ENCODE results near the gene TDG.
"Not testable (repeated sequence)": the region's sequence is repeated elsewhere in the genome, so short reads cannot be mapped to it uniquely, and the experiment has no call there.

The TDG gene

DNA sequence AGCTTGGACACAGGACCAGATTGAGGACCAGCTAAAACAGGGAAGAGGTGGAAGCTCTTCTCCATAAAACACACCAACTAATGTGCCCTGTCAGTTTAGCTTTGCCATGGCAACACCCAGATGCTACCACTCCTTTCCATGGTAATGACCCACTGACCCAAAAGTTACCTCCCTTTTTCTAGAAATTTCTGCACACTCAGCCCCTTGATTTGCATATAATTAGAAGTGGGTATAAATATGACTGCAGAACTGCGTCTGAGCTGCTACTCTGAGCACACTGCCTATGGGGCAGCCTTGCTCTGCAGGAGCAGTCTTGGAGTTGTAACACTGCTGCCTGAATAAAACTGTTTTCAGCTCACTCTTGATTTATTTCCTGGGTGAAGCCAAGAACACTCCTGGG is 3.2 kb upstream of the TDG start:
- no peak for DNase-seq

DNA sequence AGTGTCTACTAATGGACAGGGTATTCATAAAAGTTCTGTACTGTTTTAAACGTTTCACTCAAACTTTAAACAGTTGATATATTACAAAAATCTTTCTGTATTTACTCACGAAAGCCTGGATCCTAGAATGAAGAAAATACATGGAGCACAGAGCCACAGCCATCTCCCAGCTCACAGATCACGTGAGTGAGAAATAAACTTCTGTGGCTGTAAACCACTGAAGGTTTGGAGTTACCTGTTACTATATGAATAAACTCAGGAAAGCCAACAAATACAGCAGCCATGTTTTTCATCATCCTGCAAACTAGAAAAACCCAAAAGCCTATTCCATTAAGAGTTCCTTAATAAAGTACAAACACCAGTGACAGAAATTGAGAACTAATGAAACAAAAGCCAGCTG is 867 bp upstream of the TDG start:
- DNase-seq: no peak

DNA sequence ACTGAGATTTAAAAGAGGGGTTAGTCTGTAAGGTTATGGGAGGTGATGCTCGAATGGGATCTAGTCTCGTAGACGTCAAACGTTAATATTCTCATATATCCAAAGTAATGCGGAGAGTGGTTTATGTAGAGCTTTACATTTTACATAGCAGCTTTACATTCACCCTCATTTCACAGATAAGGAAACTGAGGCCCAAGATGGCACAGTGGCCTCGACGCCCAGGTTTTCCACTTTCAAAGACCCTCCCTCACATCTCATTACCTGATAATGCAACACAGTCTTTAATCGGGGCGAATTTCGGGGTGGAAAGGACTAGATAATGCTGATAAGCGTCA is 450 bp upstream of the TDG start:
- DNase-seq: no peak

DNA sequence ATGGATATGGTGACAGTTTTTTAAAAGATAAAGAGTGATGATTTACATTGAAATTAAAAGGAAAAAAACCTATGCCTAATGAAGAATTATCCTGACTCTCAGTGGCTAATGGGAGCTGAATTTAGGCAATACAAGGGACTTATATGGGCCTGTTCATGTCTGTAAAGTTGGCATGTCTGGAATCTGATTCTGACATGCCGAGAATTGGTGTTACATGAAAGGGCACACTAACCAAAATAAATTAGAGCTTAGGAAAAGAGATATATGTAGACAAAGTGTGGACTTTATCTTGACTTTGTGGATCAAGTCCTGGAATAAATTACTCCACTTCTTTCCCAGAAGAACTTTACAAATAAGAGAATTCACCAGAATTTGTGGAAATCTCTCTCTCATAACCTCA is 1.1 kb downstream of the TDG start:
- DNase-seq: peak; percentile 23

DNA sequence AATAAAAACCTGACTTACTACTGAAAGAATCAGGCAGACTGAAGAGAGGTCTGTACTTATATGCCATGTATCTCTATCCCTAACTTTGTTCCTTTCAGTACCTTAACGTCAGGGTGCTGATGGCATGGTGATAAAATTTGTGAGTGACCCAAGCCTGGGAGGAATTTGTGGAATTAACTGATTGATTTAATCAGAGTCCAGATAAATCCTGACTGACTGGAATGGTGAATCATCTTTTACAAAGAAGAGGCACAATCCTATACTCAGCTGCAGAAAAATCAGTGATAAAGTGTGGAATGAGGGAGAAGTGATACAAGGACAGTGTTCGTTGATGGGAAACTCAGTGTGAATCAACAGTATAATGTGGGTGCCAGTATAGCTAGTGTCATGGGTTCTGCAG is 3.7 kb downstream of the TDG start:
- peak; percentile 86 for DNase-seq

DNA sequence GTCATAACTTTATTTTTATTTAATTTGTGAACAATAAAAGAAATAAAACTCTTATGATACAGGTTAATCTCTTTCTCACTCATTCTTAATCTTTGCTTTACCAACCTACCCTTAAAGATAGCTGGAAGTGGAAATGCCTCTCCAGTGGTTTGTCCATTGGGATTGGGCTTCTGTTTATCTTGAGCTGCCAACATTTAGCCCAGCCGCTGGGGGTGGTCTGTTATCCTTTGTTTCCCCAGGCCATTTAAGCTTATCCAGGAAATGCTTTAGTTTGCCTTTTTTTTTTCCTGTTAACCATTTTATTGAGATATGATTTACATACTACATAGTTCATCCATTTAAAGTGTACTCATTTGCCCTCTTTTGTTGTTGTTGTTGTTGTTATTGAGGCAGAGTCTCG is 8.2 kb downstream of the TDG start:
- DNase-seq: no peak

DNA sequence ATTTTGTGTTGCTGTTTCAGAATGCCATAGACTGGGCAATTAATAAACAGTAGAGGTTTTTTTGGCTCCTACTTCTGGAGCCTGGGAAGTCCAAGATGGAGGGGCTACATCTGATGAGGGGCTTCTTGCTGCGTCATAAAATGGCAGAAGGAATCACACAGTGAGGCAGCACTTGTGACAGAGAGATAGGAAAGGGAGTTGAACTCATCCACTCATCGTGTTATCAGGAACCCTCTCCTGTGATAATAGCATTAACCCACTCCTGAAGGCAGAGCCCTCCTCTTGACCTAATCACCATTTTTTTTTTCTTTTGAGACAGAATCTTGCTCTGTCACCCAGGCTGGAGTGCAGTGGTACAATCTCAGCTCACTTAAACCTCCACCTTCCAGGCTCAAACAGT is 9.7 kb downstream of the TDG start:
- no peak for DNase-seq

DNA sequence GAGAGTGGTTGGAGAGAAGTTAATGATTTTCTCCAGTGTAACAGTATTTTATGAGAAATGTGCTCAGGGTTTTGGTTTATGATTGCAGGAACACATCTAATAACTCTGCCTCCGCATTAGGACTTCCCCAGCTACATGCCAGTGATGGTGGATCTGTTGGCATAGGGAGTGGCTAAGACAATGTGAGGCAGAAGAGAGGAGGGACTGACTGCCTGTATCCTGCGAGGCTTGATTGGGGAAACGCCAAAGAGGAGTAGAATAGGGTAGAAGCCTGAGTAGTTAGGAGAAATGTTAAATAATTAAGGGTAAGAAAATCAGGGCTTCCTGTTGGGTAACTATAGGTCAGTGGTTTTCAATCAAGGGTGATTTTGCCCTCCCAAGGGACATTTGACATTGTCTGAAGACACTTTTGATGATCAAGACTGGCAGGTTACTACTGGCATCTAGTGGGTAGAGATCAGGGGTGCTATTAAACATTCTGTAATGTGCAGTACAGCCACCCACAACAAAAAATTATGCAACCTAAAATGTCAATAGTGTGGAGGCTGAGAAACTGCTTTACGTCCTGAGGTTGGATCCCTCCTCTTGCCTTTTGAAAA is 12.8 kb downstream of the TDG start:
- DNase-seq: no peak

DNA sequence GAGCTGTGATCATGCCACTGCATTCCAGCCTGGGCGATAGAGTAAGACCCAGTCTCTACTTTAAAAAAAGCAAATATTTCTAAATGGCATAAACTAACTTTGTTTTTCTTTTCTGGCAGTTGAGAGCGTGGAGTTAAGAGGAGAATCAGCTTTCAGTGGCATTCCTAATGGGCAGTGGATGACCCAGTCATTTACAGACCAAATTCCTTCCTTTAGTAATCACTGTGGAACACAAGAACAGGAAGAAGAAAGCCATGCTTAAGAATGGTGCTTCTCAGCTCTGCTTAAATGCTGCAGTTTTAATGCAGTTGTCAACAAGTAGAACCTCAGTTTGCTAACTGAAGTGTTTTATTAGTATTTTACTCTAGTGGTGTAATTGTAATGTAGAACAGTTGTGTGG is 21.2 kb downstream of the TDG start:
- peak; percentile 77 for DNase-seq

DNA sequence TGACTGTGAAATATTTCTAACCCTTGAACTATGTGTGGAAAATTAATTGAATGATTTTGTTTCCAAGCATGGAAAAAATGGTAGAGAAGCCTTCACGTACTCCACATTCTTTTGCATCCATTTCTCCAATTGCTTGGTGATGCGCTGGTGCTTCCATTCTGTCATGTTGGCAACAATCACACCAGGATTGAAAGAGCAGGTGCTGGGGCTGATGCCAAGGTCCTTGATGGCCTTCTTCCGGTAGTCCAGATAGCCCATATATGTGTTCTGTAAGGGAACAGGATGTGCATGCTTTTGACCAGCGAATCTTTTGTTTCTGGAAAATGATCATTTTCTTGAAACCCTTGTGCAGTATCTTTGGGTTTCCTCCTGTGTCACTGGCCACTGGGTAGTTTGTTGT is 28.6 kb downstream of the TDG start:
- DNase-seq: no peak

DNA sequence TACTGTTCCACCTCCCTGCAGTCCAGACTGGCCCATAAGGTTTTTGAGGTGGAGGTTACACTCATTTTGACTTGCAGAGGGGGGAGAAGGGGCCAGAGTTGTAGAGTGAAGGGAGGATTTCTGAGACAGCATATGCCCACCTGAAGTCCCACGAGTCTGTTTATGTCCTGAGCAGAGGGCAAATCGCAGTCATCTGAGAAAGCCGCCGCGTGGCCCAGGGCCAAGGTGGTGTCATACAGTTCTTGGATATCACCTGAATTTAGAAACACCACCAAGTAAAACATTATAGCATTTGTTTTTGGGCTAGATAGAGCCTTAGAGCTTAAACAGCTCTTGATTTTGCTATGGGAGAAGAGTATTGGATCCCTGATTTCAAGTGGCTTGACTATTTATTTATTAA is 30.9 kb downstream of the TDG start:
- no peak for DNase-seq

DNA sequence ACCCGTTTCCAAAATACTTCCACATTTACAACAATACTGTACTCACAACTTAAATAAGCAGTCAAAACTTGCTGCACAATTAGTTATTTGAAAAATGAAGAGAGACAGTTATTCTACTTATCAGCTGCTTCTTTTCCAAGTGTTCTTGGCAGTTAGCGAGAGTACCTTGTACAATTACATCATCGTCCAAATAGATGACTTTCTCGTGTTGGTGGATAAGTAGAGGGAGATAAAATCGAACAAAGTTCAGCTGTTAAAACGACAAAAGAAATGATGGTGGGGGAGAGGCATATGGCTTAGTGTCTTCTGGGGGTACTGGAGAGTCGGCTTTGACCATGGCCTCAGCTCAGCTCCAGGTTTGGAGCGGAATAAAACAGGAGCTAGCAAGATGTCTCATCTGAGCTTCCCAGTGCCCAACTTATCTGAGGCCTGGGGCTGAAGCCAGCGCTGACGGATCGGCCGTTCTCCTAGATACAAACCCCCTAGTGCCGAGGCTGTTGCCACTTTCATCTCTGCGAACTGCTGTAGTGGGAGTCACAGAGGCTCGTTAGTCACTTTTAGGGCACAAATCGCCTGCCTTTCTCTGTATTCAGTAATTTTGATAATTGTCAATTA is 31.7 kb downstream of the TDG start:
- no peak for DNase-seq

DNA sequence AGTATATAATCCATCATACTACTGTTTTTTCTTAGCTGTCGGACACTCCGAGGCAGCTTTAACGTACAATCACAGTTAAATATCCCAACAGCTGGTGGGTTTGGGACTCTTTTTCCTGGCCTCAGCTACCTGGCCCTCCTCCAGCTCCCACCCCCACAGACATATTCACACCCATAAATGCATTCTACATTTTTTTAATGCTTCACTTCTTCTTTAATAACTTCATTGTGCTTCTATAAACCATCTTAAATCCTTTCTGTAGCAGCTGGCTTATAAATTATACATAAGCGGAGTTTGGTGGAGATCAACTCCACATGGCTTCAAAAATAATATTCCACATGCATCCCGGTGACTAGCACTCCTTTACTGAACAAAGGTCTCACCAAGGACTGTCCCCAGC is 33.3 kb downstream of the TDG start:
- DNase-seq: no peak

DNA sequence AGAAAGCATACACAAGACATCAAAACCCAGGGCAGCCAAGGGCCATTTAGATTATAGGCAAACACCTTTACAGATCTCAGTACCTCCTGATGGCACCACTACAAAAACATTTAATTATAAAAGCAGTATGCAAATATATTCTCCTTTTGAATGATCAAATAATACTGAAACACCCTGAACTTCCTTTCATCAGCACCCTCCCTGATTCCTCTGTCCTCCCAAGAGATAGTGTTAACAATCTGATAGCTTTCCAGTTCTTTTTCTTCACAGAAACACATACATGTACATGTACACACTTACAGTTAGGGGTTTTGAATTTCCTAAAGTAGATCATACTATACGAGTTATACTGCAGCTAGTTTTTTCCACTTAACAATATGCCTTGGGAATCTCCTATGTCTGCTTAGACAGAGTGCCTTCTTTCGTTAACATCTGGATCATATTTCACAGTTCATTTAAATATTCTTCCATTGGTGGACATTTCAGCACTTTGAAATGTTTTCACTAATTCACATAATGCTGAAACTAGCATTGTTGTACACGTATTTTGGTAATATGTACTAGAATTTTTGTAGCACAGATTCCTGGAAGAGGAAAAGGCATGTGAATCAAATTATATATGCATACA is 35.2 kb downstream of the TDG start:
- DNase-seq: no peak

DNA sequence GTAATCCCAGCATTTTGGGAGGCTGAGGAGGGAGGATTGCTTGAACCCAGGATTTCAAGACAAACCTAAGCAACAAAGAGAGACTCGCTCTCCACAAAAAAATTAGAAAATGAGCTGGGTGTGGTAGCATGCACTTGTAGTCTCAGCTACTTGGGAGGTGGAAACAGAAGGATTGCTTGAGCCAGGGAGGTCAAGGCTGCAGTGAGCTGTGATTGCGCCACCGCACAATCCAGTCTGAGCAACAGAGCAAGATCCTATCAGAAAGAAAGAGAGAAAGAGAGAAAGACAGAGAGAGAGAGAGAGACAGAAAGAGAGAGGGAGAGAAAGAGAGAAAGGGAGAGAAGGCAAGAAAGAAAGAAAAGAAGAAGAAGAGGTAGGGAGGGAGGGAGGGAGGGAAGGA is 37.0 kb downstream of the TDG start:
- no peak for DNase-seq

DNA sequence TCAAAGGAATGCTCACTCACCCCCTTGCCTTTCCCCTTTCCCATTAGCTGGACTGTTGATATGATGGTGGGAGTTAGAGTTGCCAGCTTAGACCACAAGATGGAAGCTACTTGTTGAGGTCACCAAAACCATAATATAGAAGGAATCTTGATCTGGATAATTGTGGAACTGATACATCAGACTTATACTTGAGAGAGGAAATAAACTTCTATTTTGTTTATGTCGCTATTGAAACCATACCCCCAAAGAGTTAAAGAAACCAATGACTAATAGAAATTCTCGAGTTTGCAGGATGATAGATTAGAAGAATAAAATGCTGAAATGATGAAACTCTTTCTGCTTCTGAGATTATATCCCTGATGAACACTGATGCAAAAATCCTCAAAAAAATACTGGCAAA is 37.9 kb downstream of the TDG start:
- DNase-seq: no peak

DNA sequence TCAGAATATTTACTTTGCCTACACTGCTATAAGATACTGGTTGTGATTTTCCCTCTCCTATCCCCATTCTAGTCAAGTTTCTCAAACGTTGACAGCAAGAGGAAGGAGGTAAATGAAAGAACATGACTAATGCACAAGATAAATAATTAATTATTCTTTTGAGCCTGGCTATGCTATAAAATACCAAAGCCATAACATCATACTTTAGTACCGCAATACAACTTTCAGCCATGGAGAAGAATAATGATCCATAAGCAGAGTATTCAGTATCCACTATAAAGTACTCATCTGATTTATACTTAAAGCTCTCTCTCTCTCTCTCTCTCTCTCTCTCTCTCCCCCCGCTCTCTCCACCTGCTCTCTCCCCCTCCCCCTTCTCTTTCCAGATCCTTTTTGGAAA is 41.3 kb downstream of the TDG start:
- DNase-seq: peak; percentile 75

DNA sequence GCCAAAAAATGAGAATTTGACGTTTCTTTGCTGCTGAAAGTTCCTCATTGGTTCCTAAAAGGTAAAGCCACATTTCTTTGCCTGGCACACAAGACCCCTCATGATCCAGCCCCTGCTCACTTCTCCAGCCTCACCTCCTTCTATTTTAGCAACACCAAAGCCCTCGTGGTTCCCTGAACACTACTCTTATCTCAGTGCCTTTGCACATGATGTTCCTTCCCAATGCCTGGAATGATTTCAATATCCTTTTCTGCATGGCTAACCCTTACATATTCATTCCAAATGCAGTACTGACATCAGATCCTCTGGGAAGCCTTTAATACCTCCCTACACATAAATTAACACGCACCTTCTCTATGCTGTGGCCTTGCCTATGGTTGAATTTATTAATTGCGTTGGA is 44.4 kb downstream of the TDG start:
- no peak for DNase-seq

DNA sequence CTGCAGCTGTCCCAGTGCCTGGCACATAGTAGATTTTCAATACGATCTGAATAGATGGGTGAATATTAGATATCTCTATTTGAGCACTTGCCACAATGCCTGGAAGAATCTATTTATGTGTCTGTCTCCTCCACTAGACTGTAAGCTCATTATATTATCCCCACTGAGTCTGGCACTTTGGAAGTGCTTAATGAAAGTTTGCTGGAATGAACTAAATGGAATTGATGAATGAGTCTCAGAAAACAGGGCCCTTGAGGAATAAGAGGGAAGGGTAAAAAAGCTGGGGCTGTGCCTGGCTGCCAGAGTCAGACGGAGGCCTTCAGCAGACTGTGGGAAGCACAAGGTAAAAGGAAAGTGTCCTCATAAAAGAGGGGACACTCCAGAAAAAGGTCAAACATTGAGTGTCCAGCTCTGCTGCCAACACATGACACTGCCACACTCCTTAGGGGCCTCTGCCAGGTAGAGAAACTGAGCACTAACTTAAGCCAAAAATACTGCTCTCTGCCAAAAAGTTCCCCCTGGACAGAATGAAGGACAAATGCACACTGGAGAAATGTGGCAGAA is 45.0 kb downstream of the TDG start:
- no peak for DNase-seq

DNA sequence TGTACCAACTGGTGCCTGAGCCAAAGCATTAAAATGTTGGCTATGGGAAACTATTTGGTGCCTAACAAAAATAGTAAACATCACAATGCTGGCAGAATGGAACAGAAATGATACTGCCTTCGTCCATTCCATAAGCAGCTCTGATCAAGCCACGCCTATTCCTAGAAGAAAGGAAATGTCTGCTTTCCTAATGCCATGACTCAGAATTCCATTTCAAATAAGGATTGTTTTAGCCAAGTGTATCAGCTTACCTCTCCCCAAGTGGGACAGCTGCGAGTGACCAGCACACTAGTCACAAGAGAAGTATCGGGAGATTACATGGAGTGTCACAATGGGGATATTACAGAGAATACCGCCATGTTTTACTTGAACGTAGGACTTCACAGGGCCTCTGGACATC is 45.6 kb downstream of the TDG start:
- peak; percentile 84 for DNase-seq

DNA sequence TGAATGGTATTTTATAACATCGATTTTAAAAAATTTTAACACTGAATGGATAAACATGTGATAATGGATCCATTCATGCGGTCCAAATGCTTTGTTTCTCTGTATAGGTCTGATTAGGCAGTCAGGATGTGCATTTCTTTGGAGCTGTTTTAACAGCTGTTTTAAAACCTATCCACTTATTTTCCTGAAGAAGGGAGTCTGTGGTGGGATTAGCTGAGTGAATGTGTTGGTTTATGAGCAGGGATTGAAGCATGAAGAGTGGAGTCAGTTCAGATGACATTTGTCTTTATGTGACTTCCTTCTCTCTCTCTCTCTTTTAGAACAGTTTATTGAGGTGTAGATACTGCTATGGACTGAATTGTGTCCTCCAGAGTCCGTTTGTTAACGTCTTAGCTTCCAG is 46.7 kb downstream of the TDG start:
- no peak for DNase-seq

DNA sequence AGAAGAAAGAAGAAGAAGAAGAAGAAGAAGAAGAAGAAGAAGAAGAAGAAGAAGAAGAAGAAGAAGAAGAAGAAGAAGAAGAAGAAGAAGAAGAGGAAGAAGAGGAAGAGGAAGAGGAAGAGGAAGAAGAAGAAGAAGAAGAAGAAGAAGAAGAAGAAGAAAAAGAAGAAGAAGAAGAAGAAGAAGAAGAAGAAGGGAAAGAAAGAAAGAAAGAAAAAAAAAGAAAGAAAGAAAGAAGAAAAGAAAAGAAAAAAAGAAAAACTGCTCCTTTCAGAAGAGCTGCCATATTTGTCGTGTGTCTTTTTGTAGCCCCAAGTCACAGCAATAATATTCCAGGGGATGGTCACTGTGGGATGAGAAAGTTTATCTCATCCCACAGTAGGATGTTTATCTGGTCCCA is 56.2 kb downstream of the TDG start:
- DNase-seq: not testable (repeated sequence)

DNA sequence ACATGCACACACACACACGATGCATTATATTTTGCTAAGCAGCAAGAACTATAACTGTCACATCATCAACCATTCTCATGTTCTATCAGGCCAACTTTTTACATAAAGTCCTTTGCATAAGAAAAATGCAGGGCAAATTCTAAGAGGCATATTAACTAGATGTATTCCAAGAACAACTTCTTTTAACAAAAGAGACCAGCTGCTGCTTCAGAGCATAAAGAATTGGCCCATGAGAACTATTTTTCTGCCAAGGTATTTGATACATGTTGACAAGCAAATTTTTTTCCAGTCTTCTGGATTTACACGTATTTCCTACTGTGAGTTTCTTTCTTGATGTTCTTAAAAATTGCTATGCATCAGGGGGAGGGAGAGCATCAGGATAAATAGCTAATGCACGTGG is 57.1 kb downstream of the TDG start:
- no peak for DNase-seq

DNA sequence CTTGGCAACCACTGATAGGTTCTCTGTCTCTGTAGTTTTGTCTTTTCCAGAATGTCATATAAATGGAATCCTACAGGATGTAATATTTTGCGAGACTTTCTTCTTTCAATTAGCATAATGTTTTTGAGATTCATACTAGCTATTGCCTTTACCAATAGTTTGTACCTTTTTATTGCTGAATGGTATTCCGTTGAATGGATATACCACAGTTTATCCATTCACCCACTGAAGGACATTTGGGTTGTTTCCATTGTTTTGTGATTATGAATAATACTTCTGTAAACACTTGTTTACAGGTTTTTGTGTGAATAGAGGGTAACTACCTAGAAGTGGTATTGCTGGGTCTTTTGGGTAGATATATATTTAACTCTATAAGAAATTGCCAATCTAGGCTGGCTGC is 58.0 kb downstream of the TDG start:
- no peak for DNase-seq

DNA sequence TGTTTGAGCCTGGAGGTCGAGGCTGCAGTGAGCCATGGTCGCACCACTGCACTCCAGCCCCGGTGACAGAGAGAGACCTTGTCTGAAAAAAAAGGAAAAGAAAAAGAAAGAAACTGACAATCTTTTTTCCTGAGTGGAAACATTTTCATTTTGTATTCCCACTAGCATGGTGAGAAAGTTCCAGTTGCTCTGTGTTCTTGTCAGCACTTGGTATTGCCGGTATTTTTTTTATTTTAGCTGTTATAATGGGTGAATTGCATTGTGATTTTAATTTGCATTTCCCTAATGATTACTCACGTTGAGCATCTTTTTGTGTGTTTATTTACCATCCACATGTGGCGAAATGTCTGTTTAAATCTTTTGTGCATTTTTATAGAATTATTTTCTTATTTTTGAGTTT is 58.7 kb downstream of the TDG start:
- no peak for DNase-seq
